Measurements from ENCODE around the gene IL17B. TPM values are rescaled to one million over a fixed set of nuclear protein-coding genes. Genes with fewer than 3 reads are reported as not detected.

The IL17B gene
- total RNA-seq, 2 donors from 2014 or later, result not detected

DNA sequence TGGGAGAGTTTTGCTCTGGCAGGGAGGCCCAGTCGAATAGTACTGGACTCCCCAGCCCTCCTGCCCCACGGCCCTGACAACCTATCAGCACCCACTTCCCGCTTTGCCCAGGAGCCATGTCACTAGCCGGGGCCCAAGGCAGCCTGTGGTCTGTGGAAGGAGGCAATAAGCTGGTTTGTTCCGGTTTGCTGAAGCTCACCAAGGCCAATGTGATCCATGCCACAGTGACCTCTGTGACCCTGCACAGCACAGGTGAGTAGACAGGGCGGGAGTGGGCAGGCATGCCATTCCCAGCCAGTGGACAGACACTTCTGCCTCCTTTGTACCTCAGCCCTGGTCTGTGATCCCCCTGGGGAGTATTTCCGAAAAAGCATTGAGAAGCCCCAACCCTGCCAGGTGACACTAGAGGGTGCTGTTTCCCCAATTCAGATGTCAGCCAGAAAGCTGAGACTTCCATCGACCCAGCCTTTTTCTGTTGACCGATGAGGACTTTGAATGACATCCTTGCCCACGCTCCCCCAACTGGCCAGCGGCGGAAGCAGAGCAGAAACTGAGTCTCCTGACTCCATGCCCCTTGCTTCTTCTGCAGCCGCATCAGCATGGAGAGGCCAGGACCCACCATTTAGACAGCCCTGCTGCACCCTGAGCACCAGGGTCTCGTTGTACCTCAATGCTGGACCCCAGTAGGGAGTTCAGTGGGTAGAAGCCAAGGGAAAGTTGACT lies 11.7 kb downstream of the IL17B start:
- H3K4me3 Mint-ChIP-seq, result no peak overlapping the region
- H3K27me3 Mint-ChIP-seq, result no peaks in the 10 kb centered on the region
- H3K4me1 Mint-ChIP-seq, result peaks cover 7% of the 10 kb centered on the region
- peaks cover 6% of the 10 kb centered on the region for H3K36me3 Mint-ChIP-seq (ENCODE audit: low read depth)
- H3K27ac Mint-ChIP-seq, result peak overlapping the region; percentile 58
- ATAC-seq (replicated peaks), result peak; percentile 72
- no peaks in the 10 kb centered on the region for H3K9me3 Mint-ChIP-seq

DNA sequence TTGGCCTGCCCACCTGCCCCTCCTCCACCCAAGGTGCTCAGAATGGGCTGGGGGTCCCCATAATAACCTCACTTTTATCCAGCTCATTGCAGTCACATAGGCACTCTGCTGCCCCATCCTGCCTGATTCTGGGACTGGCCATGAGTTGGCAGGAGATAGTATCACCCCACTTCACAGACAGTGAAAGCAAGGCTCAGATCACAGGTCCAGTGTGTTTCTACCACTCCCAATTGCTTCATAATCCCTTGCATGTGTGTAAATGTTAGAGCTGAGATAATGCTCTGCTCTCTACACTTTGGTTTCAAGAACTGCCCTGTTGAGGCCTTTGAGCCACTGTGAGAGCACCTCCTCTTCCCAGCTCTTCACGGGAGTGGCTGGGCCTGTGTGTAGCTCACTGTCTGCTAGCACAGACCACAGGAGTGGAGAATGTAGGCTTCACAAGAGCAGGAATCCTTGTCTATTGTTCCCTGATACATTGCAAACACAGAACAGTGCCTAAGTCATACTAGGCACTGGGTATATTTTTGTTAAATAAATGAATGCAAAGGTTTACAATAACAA lies 12.8 kb downstream of the IL17B start:
- Mint-ChIP-seq H3K9me3 (no peaks in the 10 kb centered on the region), H3K4me3 (no peak overlapping the region), H3K27ac (no peak overlapping the region), H3K4me1 (peaks cover 7% of the 10 kb centered on the region), H3K27me3 (no peaks in the 10 kb centered on the region), H3K36me3 (ENCODE audit: low read depth) (peaks cover 6% of the 10 kb centered on the region)
- no peak for ATAC-seq (replicated peaks)

- peak; percentile 47 for ATAC-seq (replicated peaks)
- no peak overlapping the region for H3K4me3 Mint-ChIP-seq
- H3K36me3 Mint-ChIP-seq (ENCODE audit: low read depth), result peaks cover 6% of the 10 kb centered on the region
These were observed 13.7 kb downstream of the IL17B start for GRCh38 chr5:149365418-149365817.

GRCh38 chr5:149364719-149365118 lies 14.4 kb downstream of the IL17B start:
- no peak for ATAC-seq (replicated peaks)
- H3K27me3 Mint-ChIP-seq, result no peaks in the 10 kb centered on the region
- H3K36me3 Mint-ChIP-seq (ENCODE audit: low read depth), result peaks cover 6% of the 10 kb centered on the region
- H3K9me3 Mint-ChIP-seq, result no peaks in the 10 kb centered on the region
- no peak overlapping the region for H3K4me3 Mint-ChIP-seq
- no peak overlapping the region for H3K27ac Mint-ChIP-seq
- H3K4me1 Mint-ChIP-seq, result peaks cover 18% of the 10 kb centered on the region

More at GRCh38 chr5:149365418-149365817, 13.7 kb downstream of the IL17B start:
- H3K27ac Mint-ChIP-seq, result no peak overlapping the region
- peaks cover 11% of the 10 kb centered on the region for H3K4me1 Mint-ChIP-seq
- no peaks in the 10 kb centered on the region for H3K9me3 Mint-ChIP-seq
- no peaks in the 10 kb centered on the region for H3K27me3 Mint-ChIP-seq

- peaks cover 23% of the 10 kb centered on the region for H3K4me1 Mint-ChIP-seq
- H3K9me3 Mint-ChIP-seq, result no peaks in the 10 kb centered on the region
- no peak for ATAC-seq (replicated peaks)
- H3K36me3 Mint-ChIP-seq (ENCODE audit: low read depth), result peaks cover 6% of the 10 kb centered on the region
- H3K4me3 Mint-ChIP-seq, result no peak overlapping the region
- no peaks in the 10 kb centered on the region for H3K27me3 Mint-ChIP-seq
- H3K27ac Mint-ChIP-seq, result no peak overlapping the region
These were observed 15.2 kb downstream of the IL17B start for GRCh38 chr5:149363936-149364335.

DNA sequence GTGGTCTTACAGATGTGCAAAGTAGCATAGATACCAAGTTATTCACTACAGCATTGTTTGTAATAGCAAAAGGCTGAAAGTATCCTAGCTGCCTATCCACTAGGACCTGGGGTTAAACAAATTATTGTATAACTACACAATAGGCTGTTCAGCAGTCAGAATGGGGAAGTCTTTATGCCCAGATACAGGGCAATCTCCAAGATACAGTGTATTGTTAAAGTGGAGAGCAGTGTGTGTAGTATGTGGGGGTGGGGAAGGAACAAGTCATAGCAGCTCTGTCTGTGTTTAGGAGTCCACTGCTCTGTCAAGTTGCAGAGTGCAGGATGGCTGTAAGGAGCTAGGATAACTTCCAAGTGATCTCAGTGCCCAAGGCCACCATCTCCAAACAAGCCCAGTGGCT lies 15.7 kb downstream of the IL17B start:
- H3K9me3 Mint-ChIP-seq, result no peaks in the 10 kb centered on the region
- no peaks in the 10 kb centered on the region for H3K27me3 Mint-ChIP-seq
- no peak overlapping the region for H3K4me3 Mint-ChIP-seq
- peaks cover 28% of the 10 kb centered on the region for H3K4me1 Mint-ChIP-seq
- peaks cover 3% of the 10 kb centered on the region for H3K36me3 Mint-ChIP-seq (ENCODE audit: low read depth)
- H3K27ac Mint-ChIP-seq, result no peak overlapping the region
- ATAC-seq (replicated peaks), result no peak

GRCh38 chr5:149362541-149362940 lies 16.6 kb downstream of the IL17B start:
- no peaks in the 10 kb centered on the region for H3K9me3 Mint-ChIP-seq
- no peak for ATAC-seq (replicated peaks)
- H3K4me1 Mint-ChIP-seq, result peaks cover 27% of the 10 kb centered on the region
- H3K27ac Mint-ChIP-seq, result peak overlapping the region; percentile 36
- no peaks in the 10 kb centered on the region for H3K27me3 Mint-ChIP-seq
- H3K36me3 Mint-ChIP-seq (ENCODE audit: low read depth), result no peaks in the 10 kb centered on the region
- no peak overlapping the region for H3K4me3 Mint-ChIP-seq

DNA sequence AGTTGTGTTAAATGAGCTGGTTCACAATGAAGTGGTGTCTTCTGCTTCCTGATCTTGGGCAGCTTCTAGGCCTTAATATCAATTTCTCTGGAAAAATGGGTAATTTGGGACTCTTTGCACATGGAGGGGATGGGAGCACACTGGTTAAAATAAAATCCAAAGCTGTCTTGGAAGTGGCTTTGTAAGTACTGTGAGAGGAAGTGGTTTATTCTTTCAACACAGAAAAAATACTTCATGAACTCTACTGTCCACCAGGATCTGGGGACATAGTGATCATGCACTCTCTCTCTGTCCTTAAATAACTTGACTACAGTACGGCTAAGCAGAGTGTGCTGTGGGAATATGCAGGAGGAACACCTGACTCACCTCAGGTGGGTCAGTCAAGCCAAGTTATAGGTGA lies 18.8 kb downstream of the IL17B start:
- Mint-ChIP-seq H3K27ac (peak overlapping the region; percentile 79), H3K4me1 (peaks cover 34% of the 10 kb centered on the region), H3K4me3 (peak overlapping the region; percentile 96), H3K27me3 (no peaks in the 10 kb centered on the region), H3K36me3 (ENCODE audit: low read depth) (peaks cover 10% of the 10 kb centered on the region), H3K9me3 (peaks cover 3% of the 10 kb centered on the region)
- ATAC-seq (replicated peaks), result no peak

GRCh38 chr5:149358868-149359495 lies 20.1 kb downstream of the IL17B start:
- peaks cover 6% of the 10 kb centered on the region for H3K9me3 Mint-ChIP-seq
- no peak for ATAC-seq (replicated peaks)
- H3K27ac Mint-ChIP-seq, result peak overlapping the region; percentile 79
- peak overlapping the region; percentile 96 for H3K4me3 Mint-ChIP-seq
- H3K36me3 Mint-ChIP-seq (ENCODE audit: low read depth), result peaks cover 23% of the 10 kb centered on the region
- H3K4me1 Mint-ChIP-seq, result peaks cover 42% of the 10 kb centered on the region
- no peaks in the 10 kb centered on the region for H3K27me3 Mint-ChIP-seq

GRCh38 chr5:149358294-149358651 lies 20.8 kb downstream of the IL17B start:
- Mint-ChIP-seq H3K9me3 (peaks cover 6% of the 10 kb centered on the region), H3K4me3 (peak overlapping the region; percentile 96), H3K36me3 (ENCODE audit: low read depth) (peaks cover 30% of the 10 kb centered on the region), H3K27me3 (no peaks in the 10 kb centered on the region), H3K27ac (peak overlapping the region; percentile 79), H3K4me1 (peaks cover 43% of the 10 kb centered on the region)
- ATAC-seq (replicated peaks), result no peak

DNA sequence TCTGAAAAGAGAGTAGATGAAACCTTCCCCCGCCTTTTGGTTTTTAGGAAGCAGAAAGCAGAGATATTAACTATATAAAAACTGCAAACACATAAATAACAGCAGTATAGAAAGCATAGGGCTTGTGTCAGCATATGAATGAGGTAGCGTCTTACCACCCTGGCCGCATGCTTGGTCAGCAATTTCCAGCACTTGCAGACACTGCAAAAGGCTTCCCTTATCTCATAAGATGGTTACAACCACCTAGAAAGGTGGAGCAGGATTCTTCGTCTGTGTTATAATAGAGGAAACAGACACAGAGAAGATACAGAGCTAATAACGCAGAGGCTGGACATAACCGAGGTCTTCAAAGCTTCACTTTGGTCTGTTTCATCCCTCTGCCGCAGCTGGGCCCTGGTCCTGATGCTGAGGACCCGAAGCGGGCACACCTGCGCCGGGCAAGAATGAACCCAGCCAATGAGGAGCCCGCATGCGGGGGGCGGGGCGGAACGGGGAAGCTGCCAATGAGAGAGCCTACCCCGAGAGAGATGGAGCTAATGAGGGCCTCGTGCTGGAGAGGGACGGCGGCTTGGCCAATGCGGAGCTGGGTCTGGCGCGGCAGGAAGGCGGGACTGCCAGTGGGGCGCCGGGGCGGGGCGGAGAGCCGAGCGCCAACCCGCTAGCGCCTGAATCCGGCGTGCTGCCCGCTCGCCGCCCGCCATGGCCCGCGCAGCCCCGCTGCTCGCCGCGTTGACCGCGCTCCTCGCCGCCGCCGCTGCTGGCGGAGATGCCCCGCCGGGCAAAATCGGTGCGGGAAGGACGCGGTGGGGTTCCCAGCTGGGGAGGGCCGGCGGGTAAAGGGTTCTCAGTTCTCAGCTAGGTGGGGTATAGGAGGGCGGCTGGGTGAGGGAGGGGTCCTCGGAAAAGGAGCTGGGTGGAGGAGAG lies 21.5 kb downstream of the IL17B start, which contains the start of gene PCYOX1L:
TSS of gene PCYOX1L (plus strand) at position 677 of the 924 bp plus-strand sequence. CDS start at position 700, 23 bp downstream.
- Mint-ChIP-seq H3K27ac (peak within 1 kb of the TSS; percentile 79), H3K9me3 (peaks cover 6% of the 10 kb centered on the region), H3K27me3 (no peaks in the 10 kb centered on the region), H3K4me1 (peaks cover 44% of the 10 kb centered on the region), H3K4me3 (peak within 1 kb of the TSS; percentile 96), H3K36me3 (ENCODE audit: low read depth) (peaks cover 36% of the 10 kb centered on the region)
- ATAC-seq (replicated peaks), result peak; percentile 96

GRCh38 chr5:149356391-149356790 lies 22.7 kb downstream of the IL17B start:
- Mint-ChIP-seq H3K36me3 (ENCODE audit: low read depth) (peaks cover 49% of the 10 kb centered on the region), H3K4me3 (peak overlapping the region; percentile 96), H3K4me1 (peaks cover 53% of the 10 kb centered on the region), H3K27ac (peak overlapping the region; percentile 89), H3K27me3 (no peaks in the 10 kb centered on the region), H3K9me3 (peaks cover 6% of the 10 kb centered on the region)
- ATAC-seq (replicated peaks), result peak; percentile 32

- Mint-ChIP-seq H3K4me1 (peaks cover 52% of the 10 kb centered on the region), H3K27me3 (no peaks in the 10 kb centered on the region), H3K36me3 (ENCODE audit: low read depth) (peaks cover 56% of the 10 kb centered on the region), H3K27ac (peak overlapping the region; percentile 89), H3K4me3 (peak overlapping the region; percentile 96), H3K9me3 (peaks cover 6% of the 10 kb centered on the region)
- peak; percentile 38 for ATAC-seq (replicated peaks)
These were observed 23.4 kb downstream of the IL17B start for GRCh38 chr5:149355688-149356087.

- Mint-ChIP-seq H3K27me3 (no peaks in the 10 kb centered on the region), H3K36me3 (ENCODE audit: low read depth) (peaks cover 74% of the 10 kb centered on the region), H3K4me3 (peak overlapping the region; percentile 96), H3K27ac (peak overlapping the region; percentile 73), H3K9me3 (peaks cover 6% of the 10 kb centered on the region), H3K4me1 (peaks cover 49% of the 10 kb centered on the region)
- no peak for ATAC-seq (replicated peaks)
These were observed 25.2 kb downstream of the IL17B start for GRCh38 chr5:149353911-149354310.
